GM19372 (cell line): ENCODE results near the gene PLPP3.

Experiments
- ATAC-seq: cut with Tn5 transposase; IDR thresholded peaks from one replicate; pipeline ENCODE4 v1.9.1; 2021; ENCODE audit warnings: mild to moderate bottlenecking, low read depth, moderate library complexity; ENCODE audit not compliant: unreplicated experiment

Gene PLPP3

GRCh38 chr1:56446531-56447098, 132.7 kb downstream of the PLPP3 start:
- ATAC-seq: no peak

GRCh38 chr1:56444960-56445646, 134.3 kb downstream of the PLPP3 start:
- ATAC-seq: no peak
